HG02840 (cell line): ENCODE data around the gene KCNJ1.

ENCODE experiments used
- ATAC-seq: cut with Tn5 transposase; IDR thresholded peaks from one replicate; pipeline ENCODE4 v1.9.1; 2021; ENCODE audit warnings: mild to moderate bottlenecking, moderate library complexity, moderate number of reproducible peaks; ENCODE audit not compliant: unreplicated experiment, low FRiP score

The KCNJ1 gene

DNA sequence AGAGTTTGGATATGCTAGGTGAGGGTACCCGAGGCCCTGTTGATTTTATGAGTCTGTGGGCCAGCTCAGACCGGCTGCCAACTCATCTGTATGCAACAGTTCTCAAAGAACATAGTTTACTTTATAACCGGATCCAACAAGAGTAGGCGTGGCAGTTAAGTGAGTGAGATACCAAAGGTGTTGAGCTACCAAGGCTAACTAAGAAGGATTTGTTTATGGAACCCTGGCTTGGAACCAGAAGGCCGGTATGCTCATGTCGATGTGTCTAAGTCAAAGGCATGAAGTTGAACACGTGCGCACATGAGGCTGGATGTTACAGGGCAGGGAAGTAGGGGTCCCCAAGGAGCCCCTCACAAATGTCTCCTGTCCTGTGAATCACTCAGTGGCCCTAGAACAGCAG lies at the start of gene KCNJ1:
TSS of gene KCNJ1 (minus strand) at position 20 of the 400 bp plus-strand sequence. CDS start 27,053 bp downstream, outside the sequence.
- no peak for ATAC-seq

DNA sequence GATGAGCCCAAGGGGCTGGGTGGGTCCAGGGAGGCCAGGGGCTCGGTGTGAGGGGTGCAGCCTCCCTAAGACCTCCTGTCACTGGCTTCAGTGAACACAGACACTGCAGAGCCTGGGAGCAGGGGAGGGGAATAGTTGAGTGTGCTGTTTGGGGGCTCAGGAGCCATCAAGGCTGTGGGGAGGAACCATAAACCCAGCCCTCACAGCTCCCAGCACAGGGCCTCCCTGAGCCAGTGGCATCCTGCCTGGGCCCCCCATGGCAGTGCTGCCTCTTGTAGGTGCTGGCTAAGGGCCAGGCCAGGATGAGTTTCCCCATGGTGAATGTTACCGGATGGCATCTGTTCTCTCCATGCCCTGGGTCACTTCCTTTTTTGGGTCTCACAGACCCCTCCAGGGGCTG lies 49.6 kb upstream of the KCNJ1 start:
- no peak for ATAC-seq

DNA sequence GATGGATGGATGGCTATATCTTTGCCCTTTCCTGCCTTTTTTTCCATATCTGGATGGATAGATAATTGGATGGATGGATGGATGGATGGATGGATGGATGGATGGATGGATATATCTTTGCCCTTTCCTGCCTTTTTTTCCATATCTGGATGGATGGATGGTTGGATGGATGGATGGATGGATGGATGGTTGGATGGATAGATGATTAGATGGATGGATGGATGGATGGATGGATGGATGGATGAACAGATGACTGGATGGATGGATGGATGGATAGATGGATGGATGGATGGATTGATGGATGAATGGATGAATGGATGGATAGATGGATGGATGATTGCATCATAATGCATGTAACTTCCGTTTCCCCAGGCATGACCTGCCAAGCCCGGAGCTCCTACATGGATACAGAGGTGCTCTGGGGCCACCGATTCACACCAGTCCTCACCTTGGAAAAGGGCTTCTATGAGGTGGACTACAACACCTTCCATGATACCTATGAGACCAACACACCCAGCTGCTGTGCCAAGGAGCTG lies 49.0 kb upstream of the KCNJ1 start:
- ATAC-seq, result no peak

DNA sequence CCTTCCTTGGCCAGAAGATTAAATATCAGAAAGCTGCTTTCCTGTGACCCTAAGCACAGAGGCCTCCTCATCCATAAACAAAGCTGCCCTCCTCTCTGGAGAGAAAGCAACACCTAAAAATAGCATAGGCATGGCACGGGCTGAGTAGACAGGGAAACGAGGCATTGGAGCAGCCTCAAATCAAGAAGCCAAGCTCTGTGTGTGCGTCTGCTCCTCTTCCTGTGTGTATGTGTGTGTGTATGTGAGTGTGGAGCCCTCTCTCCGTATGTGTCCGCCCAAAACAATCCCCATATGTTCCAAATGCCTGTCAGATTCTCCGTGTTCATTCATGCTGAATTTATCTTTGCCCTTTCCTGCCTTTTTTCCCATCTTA lies 48.0 kb upstream of the KCNJ1 start:
- ATAC-seq, result no peak

DNA sequence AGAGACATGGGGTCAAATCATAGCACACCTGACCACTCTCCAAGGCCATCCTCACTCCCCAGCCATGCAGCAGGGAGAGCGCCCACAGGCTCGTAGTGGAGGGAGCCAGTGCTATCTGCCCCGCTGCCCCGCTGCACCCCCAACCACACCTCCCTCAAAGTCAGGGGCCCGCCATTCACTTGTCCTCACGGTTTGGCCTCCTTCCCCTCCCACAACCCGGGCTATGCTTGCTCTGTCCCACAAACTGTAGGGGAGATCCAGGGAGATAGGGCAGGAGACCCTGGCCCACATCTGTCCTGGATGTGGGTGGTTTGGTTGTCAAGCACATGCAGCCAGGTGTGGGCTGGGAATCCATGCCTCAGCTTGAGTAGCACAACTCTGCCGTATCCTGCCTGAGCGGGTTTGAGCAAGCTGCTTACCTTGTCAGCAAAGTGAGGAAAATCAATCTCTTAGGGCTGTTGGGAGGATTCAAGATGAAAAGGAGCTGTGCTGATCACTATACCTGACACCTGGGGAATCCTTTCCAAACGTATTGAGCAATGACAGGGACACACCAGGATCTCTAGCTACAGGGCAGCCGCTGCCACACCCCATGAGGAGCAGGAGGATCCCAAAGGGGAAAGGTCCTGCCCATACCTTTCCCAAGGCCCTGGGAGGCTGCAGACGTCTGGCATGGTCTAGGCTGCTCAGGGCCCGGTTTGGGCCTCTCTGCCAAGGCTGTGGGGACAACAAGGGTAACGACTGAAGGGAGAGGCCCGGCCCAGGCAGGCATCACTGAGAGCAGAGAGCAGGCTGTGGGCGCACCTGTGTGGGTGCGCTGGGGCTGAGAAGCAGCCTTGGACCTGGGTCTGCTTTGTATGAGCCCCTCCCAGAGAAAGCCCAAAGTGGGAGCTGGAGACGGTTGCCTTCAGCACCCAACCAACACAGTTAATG lies 47.4 kb upstream of the KCNJ1 start:
- ATAC-seq, result no peak

DNA sequence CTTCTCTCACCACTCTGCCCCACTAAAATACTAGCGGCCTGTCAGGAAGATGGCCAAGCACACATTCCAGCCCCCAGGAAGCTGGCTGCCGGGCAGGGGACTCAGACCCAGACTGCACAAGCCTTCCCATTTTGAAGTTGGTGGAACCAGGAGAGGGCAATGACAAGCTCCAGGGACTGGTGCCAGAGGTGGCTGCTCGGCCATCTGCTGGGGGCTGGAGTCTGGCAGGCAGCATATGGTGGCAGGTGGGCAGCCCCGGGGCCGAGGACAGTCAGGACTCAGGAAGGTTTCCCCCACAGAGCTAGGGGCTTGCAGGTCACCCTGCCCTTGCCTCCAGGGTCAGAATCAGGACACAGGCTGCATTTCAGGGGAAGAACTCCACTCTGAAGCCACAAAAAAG lies 46.7 kb upstream of the KCNJ1 start:
- ATAC-seq, result no peak

DNA sequence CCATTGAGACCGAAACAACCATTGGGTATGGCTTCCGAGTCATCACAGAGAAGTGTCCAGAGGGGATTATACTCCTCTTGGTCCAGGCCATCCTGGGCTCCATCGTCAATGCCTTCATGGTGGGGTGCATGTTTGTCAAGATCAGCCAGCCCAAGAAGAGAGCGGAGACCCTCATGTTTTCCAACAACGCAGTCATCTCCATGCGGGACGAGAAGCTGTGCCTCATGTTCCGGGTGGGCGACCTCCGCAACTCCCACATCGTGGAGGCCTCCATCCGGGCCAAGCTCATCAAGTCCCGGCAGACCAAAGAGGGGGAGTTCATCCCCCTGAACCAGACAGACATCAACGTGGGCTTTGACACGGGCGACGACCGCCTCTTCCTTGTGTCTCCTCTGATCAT lies 44.6 kb upstream of the KCNJ1 start:
- no peak for ATAC-seq

DNA sequence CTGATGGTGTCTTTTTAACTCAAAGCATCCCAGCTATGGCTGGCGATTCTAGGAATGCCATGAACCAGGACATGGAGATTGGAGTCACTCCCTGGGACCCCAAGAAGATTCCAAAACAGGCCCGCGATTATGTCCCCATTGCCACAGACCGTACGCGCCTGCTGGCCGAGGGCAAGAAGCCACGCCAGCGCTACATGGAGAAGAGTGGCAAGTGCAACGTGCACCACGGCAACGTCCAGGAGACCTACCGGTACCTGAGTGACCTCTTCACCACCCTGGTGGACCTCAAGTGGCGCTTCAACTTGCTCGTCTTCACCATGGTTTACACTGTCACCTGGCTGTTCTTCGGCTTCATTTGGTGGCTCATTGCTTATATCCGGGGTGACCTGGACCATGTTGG lies 44.1 kb upstream of the KCNJ1 start:
- ATAC-seq, result no peak

DNA sequence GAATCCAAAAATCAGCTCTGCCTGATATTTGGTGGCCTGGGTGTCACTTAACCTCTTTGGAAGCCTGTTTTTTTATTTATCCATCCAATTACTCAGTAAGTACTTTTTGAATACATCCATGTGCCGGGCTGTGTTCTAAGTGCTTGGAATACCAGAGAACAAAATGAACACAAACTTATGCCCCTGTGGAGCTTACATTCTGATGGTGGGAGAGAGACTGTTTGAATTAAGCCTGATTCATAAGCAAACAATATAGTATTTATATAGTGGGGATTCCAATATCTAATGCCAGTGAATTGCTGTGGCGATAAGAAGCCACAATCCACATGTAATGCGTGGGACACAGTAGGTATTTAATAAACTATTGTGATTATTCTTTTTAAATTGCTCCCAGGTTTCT lies 43.5 kb upstream of the KCNJ1 start:
- no peak for ATAC-seq

DNA sequence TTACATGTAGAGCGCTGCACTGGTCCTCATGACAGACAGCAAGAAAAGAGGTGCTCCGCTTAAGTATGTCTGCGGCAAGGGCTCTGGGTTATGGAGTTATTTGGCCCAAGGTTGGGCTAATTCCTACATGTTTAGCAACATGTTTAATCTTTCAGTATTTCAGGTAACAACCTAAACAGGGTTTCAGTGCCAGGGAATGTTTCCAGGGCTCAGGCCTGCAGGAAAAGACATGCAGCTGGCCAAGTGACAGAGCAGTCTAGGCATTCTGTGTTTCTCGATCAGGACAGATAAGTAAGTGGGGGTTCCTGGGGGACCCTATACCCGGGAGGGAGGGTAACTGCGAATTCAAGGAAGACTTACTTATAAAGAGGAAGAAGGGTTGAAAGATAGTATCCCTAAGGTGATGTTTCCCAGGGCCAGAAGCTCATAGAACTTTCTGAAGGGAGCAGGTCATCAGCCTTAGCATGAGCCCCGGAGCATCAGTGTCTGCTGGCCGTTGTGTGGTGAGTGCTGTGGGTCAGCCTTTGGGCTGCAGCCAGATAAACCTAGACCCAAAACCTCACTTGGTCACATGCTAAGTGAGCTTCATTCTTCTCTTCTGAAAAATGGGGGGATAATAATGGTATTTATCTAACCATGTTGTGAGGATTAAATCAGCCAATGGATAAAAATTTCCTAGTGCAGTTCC lies 42.5 kb upstream of the KCNJ1 start:
- ATAC-seq, result no peak

DNA sequence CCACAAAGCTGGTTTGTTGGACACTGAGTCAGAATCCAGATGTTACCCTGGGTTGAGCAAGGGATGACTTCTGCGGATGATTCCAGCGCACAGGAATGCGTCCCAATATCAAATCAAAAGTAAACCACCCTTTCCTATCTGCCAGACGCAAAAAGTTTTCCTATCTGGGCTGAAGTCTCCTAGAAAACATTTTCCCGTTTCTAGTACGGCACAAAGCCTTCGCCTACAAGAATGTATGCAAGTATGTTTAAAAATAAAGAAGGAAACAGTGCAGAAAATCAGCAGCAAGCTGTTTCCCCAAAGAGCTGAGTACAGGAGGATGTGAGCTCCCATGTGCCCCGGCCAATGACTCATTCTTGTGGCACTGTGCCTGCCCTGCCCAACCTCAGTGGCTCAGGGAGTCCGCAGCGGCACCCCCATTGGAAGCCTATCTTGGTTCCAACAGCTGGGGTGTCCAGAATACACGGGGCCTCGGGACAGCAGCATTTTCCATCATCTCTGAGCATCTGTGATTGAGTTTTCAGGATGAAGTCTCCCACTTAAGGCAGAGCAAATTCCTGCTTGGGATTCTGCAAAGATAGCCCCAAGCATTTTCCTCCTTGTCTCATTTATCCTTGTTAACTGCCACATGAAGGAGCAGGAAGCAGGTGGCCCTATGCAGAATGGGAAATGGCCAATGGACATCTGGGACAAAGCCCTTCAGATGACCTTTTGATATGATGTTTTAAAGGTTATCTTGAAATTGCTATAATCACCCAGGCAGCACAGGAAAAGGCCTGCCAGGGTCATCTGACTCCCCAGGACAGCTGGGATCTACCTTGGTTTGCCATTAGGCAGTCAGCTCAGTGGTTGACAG lies 41.5 kb upstream of the KCNJ1 start:
- ATAC-seq, result no peak

DNA sequence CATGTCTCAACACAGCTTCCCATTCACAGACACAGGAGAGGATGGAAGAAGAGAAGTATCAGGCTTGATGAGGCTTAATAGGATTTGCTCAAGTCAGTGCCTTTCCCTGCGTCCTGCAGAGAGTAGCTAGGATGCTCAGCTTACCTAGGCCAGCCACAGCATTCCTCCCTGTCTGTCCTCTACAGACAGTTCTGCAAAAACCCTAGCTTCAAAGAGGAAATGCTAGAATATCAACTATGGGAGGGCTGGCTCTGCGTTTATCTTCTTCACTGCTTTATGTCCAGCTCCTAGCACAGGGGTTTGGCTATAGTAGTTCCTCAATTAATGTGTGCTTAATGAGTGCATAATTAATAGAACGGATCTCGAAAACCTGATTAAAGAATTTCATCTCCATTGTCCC lies 40.5 kb upstream of the KCNJ1 start:
- ATAC-seq, result no peak

DNA sequence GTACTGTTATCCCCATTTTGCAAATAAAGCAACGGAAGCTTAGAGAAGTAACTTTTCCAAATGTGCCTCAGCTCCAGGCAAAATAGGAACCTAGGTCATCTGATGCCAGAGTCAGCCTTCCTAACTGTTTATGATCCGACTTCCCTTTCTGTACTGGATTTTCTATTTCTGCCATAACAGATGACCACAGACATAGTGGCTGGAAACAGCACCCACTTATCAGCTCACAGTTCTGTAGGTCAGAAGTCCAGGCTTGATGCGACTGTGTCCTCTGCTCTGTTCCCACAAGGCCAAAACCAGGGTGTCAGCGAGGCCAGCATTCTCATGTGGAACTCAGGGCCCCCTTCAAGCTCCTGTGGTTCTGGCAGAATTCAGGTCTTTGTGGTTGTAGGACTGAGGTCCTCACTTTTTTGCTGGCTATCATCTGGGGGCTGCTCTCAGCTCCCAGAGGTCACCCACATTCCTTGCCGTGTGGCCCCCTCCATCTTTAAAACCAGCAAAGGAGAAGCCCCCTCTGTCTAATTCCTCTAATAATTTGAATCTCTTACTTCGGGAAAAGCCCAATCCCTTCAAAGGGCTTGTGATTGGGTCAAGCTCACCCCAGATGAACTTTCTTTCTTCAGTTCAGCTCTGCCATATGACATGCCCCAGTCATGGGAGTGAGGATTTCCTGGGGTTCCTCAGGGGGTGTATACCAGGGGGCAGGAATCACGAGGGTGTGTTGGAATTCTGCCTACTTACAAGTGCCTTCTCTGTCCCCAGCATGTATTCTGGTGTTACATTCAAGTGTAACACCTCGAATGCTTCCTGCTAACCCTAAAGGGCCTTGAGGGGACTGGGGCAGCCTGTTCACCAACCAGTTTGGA lies 39.3 kb upstream of the KCNJ1 start:
- ATAC-seq, result no peak

DNA sequence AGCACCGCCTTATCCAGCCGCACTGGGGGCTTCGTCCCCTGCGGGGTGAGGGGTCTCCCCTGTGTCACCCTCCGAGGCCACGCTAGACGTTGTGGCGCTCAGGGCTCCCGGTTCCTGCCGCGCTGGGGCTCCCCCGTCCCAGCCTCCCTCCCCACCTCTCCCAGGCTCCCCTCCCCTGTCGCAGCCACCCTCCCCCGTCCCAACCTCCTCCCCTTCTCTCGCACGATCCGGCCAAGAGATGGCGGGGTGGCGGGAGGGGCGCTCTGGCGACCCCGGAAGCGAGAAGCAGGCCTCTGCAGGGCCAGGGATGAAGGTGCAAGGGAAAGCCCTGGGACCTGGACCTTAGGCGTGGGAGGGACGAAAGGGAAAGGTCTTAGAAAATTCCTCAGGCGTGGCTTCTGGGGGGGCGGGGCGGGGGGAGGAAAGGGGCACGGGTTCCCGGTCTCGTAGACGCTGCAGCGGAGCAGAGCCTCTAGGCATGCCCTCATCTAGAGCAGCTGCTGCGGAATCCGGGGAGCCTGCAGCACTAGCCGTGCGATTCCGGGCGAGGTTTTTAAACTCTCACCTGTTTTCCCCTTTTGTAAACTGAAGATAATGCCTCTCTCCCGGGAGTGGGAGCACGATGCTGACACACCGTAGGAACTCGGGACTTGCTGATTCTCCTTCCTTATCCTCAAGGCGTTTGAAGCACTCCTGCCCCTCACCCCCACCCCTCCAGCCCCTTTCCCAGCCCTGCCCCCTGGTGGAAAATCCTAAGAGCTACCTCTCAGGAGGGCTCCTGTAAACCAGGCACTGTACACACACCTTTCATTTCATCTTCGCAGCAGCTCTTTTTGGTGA lies 38.5 kb upstream of the KCNJ1 start:
- ATAC-seq, result no peak

DNA sequence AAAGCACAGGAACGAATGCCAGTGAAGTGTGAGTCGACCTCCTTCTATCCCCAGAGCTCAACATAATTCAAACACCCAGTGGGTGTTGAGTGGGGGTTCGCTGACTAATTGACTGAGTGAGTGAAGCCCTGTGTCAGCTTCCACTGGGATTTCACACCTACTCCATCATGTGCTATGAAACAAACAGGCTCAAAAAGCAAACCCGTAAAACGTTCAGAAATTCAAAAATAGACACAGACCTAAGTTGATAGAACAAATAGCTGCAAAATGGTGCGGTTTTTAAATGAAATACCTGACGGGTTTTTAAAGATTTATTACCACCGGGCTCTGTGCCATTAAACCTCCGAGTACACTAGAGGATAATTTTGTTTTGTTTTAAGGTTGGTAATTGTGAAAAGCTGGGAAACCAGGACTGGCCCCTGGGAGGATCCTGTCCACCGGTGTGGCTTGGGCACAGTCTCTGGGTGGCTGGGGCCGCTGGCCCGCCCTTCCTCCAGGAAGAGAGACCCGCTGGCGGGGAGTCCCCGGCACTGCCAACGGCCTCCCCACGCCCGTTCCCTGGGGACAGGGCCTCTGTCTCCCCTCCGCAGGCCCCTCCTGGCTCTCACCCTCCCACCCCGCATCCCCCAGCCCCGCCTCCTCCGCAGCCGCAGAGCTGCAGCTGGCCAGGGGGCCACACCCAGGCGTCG lies 37.7 kb upstream of the KCNJ1 start:
- no peak for ATAC-seq

DNA sequence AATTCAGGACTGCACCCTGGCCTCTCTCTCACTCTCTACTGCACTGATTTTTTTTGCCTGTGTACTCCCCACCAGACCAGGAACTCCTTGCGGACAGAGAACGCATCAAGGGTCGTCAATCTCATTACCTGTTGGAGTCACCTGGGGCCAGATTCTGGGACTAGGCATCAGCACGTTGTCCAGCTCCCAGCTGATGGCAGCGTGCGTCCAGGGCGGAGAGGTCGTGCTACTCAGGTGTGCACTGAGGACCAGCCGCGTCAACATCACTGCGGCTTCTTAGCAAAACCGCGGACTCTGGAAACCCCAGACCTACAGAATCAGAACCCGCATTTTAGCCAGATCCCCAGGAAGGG lies 37.2 kb upstream of the KCNJ1 start:
- no peak for ATAC-seq

DNA sequence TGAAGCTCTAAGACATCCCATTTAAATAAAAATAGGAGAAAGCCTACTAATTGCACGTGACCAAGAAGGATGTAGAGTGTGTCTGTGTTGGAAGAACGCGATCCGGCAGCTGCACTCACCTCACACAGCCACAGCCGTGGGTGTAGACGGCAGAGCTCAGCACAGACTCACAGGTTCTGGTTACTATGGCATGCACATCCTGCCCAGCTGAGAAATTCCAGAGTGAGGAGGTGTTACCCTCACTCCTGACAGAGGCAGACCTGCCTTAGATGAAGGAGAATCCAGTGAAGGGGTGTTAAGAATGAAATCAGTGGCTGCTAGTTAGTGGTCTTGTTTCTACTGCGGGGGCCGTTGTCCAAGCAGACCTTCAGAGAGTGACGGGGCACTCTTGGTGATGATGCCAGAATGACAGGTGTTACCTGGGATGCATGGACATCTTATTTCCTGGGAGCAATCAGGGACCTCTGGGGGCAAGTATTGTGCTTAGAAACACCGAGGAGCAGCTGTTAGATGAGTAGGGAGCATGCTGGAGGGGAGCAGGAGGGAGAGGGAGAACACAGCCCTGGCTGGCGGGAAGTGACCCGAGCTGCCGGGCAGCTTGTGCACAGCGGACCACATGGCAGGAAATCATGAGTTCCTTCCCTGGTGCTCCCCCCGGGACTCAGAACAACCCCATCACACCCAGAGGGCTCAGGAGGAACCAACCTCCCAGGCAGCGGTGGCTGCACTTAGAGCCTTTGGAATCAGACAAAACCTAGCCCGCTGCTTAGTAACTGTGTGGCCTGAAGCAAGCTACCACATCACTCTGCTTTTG lies 36.4 kb upstream of the KCNJ1 start:
- ATAC-seq, result no peak
